MG63 (cell line): Measurements from ENCODE around the gene DCDC2B. TPM values are rescaled to one million over a fixed set of nuclear protein-coding genes. Genes with fewer than 3 reads are reported as not detected.
"Not testable (repeated sequence)": the region's sequence is repeated elsewhere in the genome, so short reads cannot be mapped to it uniquely, and the experiment has no call there.

Experiments
- DNase-seq: peaks from one replicate; pipeline ENCODE4 v3.0.0-alpha.2; 2020
- H3K27me3 ChIP-seq: fragments of 250-450 bp; sonication (Bioruptor Pico); 2 replicates; pipeline ENCODE4 v1.5.1; 2020; ENCODE audit warnings: mild to moderate bottlenecking, moderate library complexity
- H3K36me3 ChIP-seq: fragments of 250-450 bp; sonication (Bioruptor Pico); 2 replicates; pipeline ENCODE4 v1.5.1; 2020; ENCODE audit warnings: mild to moderate bottlenecking, moderate library complexity
- H3K4me3 ChIP-seq: fragments of 250-450 bp; sonication (Bioruptor Pico); 2 replicates; pipeline ENCODE4 v1.5.1; 2020; ENCODE audit warnings: mild to moderate bottlenecking, moderate library complexity
- H3K9me3 ChIP-seq: fragments of 250-450 bp; sonication (Bioruptor Pico); 2 replicates; pipeline ENCODE4 v1.5.1; 2020; ENCODE audit warnings: mild to moderate bottlenecking, moderate library complexity
- total RNA-seq: library from RNA; depleted of rRNA; stranded (reverse); fragments of >200 nt; shearing (Covaris generic); gene quantifications from 2 replicates; pipeline ENCODE4 v1.2.3, GENCODE V29; 2014; ENCODE audit warnings: low replicate concordance

The DCDC2B gene
- total RNA-seq, 1 experiment from 2014 or later = not detected

DNA sequence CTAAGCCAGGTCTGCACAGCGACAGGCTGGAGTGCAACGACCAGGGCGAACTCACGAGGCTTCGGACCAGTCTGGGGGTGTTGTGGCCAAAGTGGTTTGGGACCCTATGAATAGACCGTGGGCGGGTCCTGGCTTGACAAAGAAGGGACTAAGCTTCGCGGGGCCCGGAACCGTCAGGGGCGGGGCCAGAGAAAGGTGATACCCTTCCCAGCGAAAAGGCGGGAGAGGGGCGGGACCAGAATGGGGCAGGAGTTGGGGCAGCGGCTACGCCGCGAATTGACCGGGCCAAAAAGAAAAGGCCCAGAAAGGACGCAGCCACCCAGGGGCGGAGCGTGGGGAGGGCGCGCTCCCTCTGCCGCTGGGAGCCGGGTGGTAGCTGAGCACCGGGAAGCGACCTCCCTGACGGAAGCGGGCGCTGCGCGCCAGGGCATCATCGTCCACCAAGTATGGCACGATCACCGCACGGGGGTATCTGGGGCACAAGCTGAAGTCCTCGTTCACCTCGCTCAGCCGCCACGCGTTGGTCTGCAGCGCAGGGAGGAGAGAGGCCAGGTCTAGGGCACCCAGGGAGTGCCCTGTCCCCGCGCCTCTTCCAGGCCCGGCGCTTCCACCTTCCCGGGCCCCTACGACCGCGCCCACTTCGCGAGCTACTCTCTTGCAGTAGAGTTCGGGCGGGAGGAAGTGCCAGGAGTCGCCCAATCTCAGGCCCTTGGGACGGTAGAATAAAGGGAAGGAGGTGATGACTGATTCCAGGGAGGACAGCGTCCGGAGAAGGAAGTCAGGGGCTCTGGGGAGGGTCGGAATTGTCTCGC, 31.5 kb downstream of the DCDC2B start:
- H3K4me3 ChIP-seq = peak overlapping the region; percentile 42
- peak; percentile 62 for DNase-seq
- H3K9me3 ChIP-seq = no peaks in the 10 kb centered on the region
- no peaks in the 10 kb centered on the region for H3K27me3 ChIP-seq
- peaks cover 4% of the 10 kb centered on the region; the same call in 1 of the 2 replicates for H3K36me3 ChIP-seq

DNA sequence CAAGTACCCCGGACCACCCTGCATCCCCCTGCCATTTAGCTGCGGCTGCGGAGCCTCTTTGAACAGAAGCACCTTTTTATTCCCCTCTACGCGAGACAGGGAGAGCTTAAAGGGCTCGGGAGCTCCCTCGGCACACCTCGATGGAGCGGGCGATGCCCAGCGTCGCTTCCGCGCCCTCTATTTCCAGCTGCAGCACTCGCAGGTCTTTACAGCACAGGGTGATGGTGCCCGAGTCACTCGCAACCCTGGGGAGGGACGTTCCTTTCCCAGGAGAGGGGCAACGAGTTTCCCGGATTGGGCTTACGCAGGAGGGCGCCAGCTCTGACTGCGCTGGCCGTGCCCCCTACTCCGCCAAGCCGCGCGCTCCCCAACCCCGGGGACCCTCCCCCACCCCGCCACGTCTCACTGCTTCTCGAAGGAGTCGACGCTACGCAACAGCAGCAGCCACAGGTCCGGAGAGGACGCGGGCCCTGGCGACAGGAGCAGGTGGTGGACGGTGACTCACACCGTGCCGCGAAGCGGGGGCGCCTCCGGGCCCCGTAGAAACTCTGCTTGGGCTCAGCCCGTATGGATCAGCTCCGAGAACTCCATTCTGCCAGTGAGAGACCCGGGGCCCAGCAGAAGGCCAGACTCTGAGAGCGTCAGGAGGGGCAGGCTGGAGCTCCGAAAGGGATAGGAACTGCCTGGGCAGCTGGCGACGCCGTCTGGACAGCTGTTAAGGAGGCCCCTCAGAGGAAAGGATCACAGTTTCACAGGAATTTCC, 32.3 kb downstream of the DCDC2B start:
- Histone ChIP-seq H3K36me3 (no peaks in the 10 kb centered on the region; the same call in 1 of the 2 replicates), H3K4me3 (peak overlapping the region; percentile 42), H3K27me3 (no peaks in the 10 kb centered on the region), H3K9me3 (no peaks in the 10 kb centered on the region)
- DNase-seq = peak; percentile 61

DNA sequence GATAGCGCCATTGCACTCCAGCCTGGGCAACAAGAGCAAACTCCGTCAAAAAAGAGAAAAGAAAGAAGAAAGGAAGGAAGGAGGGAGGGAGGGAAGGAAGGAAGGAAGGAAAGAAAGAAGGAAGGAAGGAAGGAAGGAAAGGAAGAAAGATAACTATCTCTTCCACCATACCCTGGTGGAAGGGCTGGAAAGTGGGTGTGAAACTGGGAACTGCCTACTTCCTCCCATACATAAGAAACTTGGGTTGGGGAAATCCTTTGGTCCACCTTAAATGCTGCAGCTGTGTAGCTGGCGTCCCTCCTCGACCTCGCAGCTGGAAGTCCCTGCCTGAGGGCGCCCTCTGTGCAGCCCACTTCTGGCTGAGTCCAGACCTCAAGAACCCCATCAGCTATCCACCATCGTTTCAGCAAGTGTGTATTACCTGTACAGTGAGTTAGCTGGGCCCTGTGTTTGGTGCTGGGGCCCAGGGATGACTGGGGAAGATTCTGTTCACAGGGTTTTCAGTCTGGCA, 33.5 kb downstream of the DCDC2B start:
- Histone ChIP-seq H3K27me3 (no peaks in the 10 kb centered on the region), H3K4me3 (no peak overlapping the region), H3K36me3 (no peaks in the 10 kb centered on the region), H3K9me3 (no peaks in the 10 kb centered on the region)
- DNase-seq = peak; percentile 44

GRCh38 chr1:32246888-32247273, 38.0 kb downstream of the DCDC2B start, which contains the start of gene FAM167B:
Gene FAM167B, plus strand, starts transcription at chr1:32247222. Its CDS starts 200 bp downstream, at chr1:32247422.
- Histone ChIP-seq H3K4me3 (no peak within 1 kb of the TSS), H3K27me3 (no peaks in the 10 kb centered on the region), H3K9me3 (no peaks in the 10 kb centered on the region), H3K36me3 (no peaks in the 10 kb centered on the region)
- peak; percentile 73 for DNase-seq

- DNase-seq = no peak
- H3K36me3 ChIP-seq = no peaks in the 10 kb centered on the region
- H3K4me3 ChIP-seq = no peak overlapping the region
- H3K9me3 ChIP-seq = no peaks in the 10 kb centered on the region
- no peaks in the 10 kb centered on the region for H3K27me3 ChIP-seq
Measured at GRCh38 chr1:32247452-32247851, 38.6 kb downstream of the DCDC2B start.

GRCh38 chr1:32247983-32248889, 39.3 kb downstream of the DCDC2B start:
- H3K9me3 ChIP-seq = no peaks in the 10 kb centered on the region
- DNase-seq = peak; percentile 65
- no peak overlapping the region for H3K4me3 ChIP-seq
- H3K27me3 ChIP-seq = no peaks in the 10 kb centered on the region
- H3K36me3 ChIP-seq = no peaks in the 10 kb centered on the region

DNA sequence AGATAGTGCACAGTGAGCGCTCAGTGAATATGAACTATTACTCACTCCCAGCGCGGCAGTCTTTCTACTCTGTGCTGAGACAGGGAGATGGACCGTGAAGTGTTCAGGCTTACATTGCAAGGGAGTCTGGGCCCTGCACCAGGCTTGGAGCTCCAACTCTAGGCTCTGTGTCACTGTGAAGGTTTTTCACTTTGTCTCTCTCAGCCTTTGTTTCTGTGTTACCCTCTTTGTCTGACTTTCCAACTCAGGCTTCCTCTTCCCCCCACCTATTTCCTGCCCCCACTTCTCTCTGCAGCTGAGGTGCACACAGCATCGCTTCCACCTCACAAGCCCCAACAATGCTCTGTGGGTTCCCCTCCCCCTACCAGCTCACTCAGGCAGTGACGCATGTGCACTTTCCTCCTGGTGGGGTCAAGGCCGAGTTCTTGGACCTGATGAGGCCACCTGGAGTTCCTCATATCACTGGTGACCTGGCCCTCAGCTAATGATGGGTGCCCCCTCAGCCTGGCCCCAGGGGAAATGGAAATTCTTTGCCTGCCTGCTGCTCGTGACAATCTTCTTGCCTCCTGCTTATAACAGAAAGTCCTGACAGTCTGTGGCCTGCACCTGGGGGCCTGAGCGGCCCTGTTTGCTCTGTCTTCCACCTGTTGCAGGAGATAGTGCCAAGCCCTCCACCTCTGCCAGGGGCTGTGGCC, 41.1 kb downstream of the DCDC2B start:
- Histone ChIP-seq H3K27me3 (no peaks in the 10 kb centered on the region), H3K9me3 (no peaks in the 10 kb centered on the region), H3K36me3 (no peaks in the 10 kb centered on the region), H3K4me3 (no peak overlapping the region)
- DNase-seq = no peak

DNA sequence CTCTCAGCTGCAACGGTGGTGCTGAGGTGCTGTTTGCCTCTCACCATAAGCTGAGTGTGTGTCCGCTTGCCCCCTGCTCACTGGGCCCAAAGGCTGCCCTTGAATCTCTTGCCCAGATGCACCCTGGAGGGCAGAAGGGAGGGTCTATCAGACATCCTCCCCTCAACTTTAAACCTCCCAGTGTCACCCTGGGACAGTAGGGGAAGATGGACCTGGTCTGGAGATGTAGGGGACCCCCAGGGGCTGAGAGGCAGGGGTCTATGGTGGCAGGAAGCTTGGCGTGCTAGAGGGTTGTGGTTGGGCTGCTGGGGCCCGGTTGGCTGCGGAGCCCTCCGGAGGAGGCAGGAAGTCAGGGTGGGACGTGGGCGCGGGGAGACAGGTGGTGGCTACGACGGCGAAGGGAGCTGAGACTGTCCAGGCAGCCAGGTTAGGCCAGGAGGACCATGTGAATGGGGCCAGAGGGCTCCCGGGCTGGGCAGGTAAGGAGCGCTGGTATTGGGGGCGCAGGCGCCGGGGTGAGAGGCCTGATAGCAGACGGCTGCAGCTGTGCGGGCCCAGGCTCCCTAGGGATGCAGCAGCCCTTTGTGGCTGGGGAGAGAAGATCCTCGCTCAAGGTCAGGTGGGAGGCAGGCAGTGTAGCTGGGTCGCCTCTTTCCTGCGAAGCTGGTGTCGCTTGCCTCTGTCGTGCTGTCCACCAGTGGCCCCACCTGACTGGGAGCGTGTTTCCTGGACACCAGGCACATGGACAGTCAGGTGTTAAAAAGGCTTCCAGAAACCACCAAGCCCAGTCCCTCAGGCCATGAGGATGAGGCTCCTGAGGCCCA, 42.2 kb downstream of the DCDC2B start, which contains the start of gene LCK:
Gene LCK (plus strand): TSS at position 373 of the 824 bp plus-strand sequence. CDS start 23,065 bp downstream, outside the sequence.
- H3K36me3 ChIP-seq = no peaks in the 10 kb centered on the region
- H3K9me3 ChIP-seq = no peaks in the 10 kb centered on the region
- no peaks in the 10 kb centered on the region for H3K27me3 ChIP-seq
- DNase-seq = no peak
- no peak within 1 kb of the TSS for H3K4me3 ChIP-seq

DNA sequence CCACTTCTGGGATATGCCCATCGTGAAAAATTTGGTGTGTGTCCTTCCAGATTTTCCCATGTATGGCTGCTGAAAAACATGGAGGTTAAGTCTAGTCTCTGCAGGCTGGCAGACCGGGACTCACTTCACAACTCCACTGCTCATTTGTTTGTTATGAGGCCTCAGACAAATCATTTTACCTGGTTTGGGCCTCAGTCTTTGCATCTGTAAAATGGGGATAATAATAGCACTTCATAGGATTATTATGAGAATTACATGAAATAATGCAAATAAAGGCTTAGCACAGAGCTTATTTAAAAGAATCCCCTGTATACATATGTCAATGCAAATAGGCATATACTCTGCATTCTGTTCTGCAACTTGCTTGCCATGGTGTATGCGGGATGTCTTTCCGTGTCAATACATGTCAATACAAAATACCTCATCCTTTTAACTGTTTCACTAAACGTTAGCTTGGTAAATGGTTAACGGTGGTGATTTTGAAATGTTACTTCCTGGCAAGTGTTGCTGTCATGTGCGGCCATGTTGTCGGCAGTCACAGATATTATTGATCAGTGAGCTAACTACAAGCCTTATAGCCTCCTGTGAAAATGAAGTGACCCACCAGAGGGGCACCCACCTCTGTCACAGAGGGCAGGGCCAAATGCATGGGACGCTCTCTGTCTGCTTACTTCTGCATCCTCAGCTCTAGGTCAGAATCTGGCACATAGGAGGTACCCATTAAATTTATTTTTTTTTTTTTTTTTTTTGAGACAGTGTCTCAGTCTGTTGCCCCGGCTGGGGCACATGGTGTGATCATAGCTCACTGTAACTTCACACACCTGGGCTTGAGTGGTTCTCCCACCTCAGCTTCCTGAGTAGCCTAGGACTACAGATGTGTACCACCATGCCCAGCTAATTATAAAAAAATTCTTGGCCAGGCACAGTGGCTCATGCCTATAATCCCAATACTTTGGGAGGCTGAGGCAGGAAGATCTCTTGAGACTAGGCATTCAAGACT, 46.5 kb downstream of the DCDC2B start:
- no peaks in the 10 kb centered on the region for H3K36me3 ChIP-seq
- H3K9me3 ChIP-seq = no peaks in the 10 kb centered on the region
- H3K4me3 ChIP-seq = no peak overlapping the region
- H3K27me3 ChIP-seq = no peaks in the 10 kb centered on the region
- DNase-seq = no peak

DNA sequence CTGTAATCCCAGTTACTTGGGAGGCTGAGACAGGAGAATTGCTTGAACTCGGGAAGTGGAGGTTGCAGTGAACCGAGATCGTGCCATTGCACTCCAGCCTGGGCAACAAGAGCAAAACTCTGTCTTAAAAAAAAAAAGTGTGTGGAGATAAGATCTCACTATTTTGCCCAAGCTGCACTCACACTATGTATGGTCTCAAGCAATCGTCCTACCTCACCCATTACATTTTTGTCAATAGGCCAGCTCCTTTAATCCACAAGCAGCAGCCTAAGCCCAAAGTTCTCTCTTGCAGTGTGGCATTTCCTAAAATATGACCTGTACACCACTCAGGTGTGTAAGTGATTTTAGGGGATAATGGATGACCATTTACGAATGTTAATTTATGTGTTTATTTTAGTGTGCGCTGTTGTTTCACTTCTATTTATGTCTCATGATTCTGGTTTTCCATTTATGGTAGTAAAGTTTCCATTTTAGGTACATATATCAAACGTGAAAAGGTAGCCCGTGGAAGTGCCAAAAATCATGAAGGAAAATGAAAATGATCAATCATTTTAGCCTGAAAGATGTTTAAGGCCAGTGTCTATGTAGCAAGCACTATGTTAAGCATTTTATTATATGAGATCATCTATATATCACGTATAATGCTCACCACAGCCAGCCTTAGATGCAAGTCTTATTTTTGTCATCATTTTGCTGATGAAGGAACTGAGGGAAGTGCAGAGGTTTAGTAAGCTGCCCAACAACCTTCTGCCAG, 47.8 kb downstream of the DCDC2B start:
- no peak overlapping the region for H3K4me3 ChIP-seq
- DNase-seq = no peak
- no peaks in the 10 kb centered on the region for H3K9me3 ChIP-seq
- H3K27me3 ChIP-seq = no peaks in the 10 kb centered on the region
- no peaks in the 10 kb centered on the region for H3K36me3 ChIP-seq

DNA sequence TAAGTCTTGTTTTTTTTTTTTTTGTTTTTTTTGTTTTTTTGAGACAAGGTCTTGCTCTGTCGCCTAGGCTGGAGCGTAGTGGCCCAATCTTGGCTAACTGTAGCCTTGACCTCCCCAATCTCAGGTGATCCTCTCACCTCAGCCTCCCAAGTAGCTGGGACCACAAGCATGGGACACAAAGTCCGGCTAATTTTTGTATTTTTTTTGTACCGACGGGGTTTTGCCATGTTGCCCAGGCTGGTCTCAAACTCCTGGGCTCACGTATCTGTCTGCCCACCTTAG, 48.3 kb downstream of the DCDC2B start:
- no peak overlapping the region for H3K4me3 ChIP-seq
- H3K9me3 ChIP-seq = no peaks in the 10 kb centered on the region
- DNase-seq = no peak
- no peaks in the 10 kb centered on the region for H3K27me3 ChIP-seq
- H3K36me3 ChIP-seq = no peaks in the 10 kb centered on the region

DNA sequence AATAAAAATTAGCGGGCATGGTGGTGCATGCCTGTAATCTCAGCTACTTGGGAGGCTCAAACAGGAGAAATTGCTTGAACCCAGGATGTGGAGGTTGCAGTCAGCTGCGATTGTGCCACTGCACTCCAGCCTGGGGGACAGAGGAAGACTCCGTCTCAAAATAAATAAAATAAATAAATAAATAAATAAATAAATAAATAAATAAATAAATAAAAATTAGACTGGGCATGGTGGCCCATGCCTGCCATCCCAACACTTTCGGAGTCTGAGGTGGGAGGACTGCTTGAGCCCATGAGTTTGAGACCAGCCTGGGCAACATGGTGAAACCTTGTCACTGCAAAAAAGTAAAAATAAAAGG, 54.3 kb downstream of the DCDC2B start:
- H3K27me3 ChIP-seq = not testable (repeated sequence)

DNA sequence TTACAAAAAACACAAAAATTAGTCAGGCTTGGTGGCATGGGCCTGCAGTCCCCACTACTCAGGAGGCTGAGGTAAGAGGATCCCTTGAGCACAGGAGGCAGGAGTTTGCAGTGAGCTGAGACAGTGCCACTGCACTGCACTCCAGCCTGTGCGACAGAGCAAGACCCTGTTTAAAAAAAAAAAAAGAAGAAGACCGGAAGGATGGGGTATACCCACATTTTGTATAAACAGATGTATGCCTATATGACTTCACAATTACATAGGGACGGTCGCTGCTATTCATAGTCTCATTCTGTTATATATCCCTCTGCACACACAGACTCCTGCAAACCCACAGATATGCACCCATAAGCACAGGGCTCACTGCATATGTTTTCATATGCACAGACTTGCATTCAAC, 54.9 kb downstream of the DCDC2B start:
- no peak overlapping the region for H3K4me3 ChIP-seq
- H3K36me3 ChIP-seq = no peaks in the 10 kb centered on the region
- DNase-seq = no peak

More for the DNA sequence above, 54.3 kb downstream of the DCDC2B start:
- not testable (repeated sequence) for H3K4me3 ChIP-seq, H3K9me3 ChIP-seq, H3K36me3 ChIP-seq, DNase-seq

More for the DNA sequence above, 54.9 kb downstream of the DCDC2B start:
- Histone ChIP-seq H3K9me3 (no peaks in the 10 kb centered on the region), H3K27me3 (no peaks in the 10 kb centered on the region)
